ENCODE data around the gene WEE2. TPM values are rescaled to one million over a fixed set of nuclear protein-coding genes. Genes with fewer than 3 reads are reported as not detected.
A peak's percentile ranks its signal among the peaks of the same experiment; 100 is the strongest.

WEE2 gene
- total and polyA plus RNA-seq, 4 donors: not detected

GRCh38 chr7:141700296-141700847, 7.8 kb upstream of the WEE2 start:
- DNase-seq (no peak), ATAC-seq (ENCODE audit: insufficient read depth, low FRiP score) (no peak)
- Histone ChIP-seq H3K9me3 (ENCODE audit: control insufficient read depth in 4 of 4, insufficient read depth in 3 of 4, low read length in 3 of 4) (no peaks in the 10 kb centered on the region), H3K4me3 (peak overlapping the region; percentile 37), H3K27ac (ENCODE audit: low read depth in 1 of 2, low read length in 1 of 2) (peak overlapping the region in 1 of 2 donors; percentile 56), H3K36me3 (ENCODE audit: control insufficient read depth in 4 of 4, insufficient read depth in 4 of 4, low read length in 4 of 4) (peaks cover 0 to 5% (median 1%) of the 10 kb centered on the region in 4 donors), H3K9ac (ENCODE audit: insufficient read depth in 1 of 2, low read length in 2 of 2) (peak overlapping the region in 1 of 2 donors; percentile 57), H3K4me1 (ENCODE audit: control insufficient read depth in 5 of 5, insufficient read depth in 5 of 5, low read length in 5 of 5) (peaks cover 0 to 34% (median 15%) of the 10 kb centered on the region in 5 donors), H3K27me3 (ENCODE audit: control insufficient read depth in 3 of 3, insufficient read depth in 3 of 3, low read length in 2 of 3) (no peaks in the 10 kb centered on the region)
- TF ChIP-seq CTCF (IDR thresholded peaks at IDR 0.05; ENCODE audit: control extremely low read depth, extremely low read depth): no peak
- 69 to 73% methylated on average over 5 of the region's 5 CpGs for WGBS, 2 donors

GRCh38 chr7:141700848-141701371, 7.2 kb upstream of the WEE2 start:
- Histone ChIP-seq H3K27ac (ENCODE audit: low read depth in 1 of 2, low read length in 1 of 2) (peak overlapping the region; percentile 26 to 56), H3K9me3 (ENCODE audit: control insufficient read depth in 4 of 4, insufficient read depth in 3 of 4, low read length in 3 of 4) (no peaks in the 10 kb centered on the region), H3K9ac (ENCODE audit: insufficient read depth in 1 of 2, low read length in 2 of 2) (peak overlapping the region in 1 of 2 donors; percentile 57), H3K4me3 (peak overlapping the region; percentile 37), H3K27me3 (ENCODE audit: control insufficient read depth in 3 of 3, insufficient read depth in 3 of 3, low read length in 2 of 3) (no peaks in the 10 kb centered on the region), H3K36me3 (ENCODE audit: control insufficient read depth in 4 of 4, insufficient read depth in 4 of 4, low read length in 4 of 4) (peaks cover 0 to 3% (median 1%) of the 10 kb centered on the region in 4 donors), H3K4me1 (ENCODE audit: control insufficient read depth in 5 of 5, insufficient read depth in 5 of 5, low read length in 5 of 5) (peaks cover 0 to 29% (median 11%) of the 10 kb centered on the region in 5 donors)
- TF ChIP-seq CTCF (IDR thresholded peaks at IDR 0.05; ENCODE audit: control extremely low read depth, extremely low read depth): no peak
- ATAC-seq (ENCODE audit: insufficient read depth, low FRiP score): no peak
- DNase-seq: peak in 2 of 3 donors; percentile 31 to 34
- WGBS, 2 donors: 11 to 14% methylated on average over 20 of the region's 20 CpGs

- peak; percentile 28 for ATAC-seq (ENCODE audit: insufficient read depth, low FRiP score)
- H3K27ac ChIP-seq (ENCODE audit: low read depth in 1 of 2, low read length in 1 of 2): peak overlapping the region; percentile 81 to 91
- H3K27me3 ChIP-seq (ENCODE audit: control insufficient read depth in 3 of 3, insufficient read depth in 3 of 3, low read length in 2 of 3): no peaks in the 10 kb centered on the region
- H3K4me1 ChIP-seq (ENCODE audit: control insufficient read depth in 5 of 5, insufficient read depth in 5 of 5, low read length in 5 of 5): peaks cover 0 to 26% (median 9%) of the 10 kb centered on the region in 5 donors
- no peak for TF ChIP-seq CTCF (IDR thresholded peaks at IDR 0.05; ENCODE audit: control extremely low read depth, extremely low read depth)
- H3K9me3 ChIP-seq (ENCODE audit: control insufficient read depth in 4 of 4, insufficient read depth in 3 of 4, low read length in 3 of 4): no peaks in the 10 kb centered on the region
- no peak overlapping the region for H3K9ac ChIP-seq (ENCODE audit: insufficient read depth in 1 of 2, low read length in 2 of 2)
- WGBS, 2 donors: 0% methylated on average over 8 to 59 of the region's 59 CpGs
- peak; percentile 68 to 72 (median 71) for DNase-seq
- peak overlapping the region; percentile 85 for H3K4me3 ChIP-seq
- H3K36me3 ChIP-seq (ENCODE audit: control insufficient read depth in 4 of 4, insufficient read depth in 4 of 4, low read length in 4 of 4): peaks cover 0 to 3% (median 0%) of the 10 kb centered on the region in 4 donors
Observed at GRCh38 chr7:141701489-141702046, 6.6 kb upstream of the WEE2 start.
